OCI-LY7 (cell line): ENCODE data around the gene MAX.

Source experiments
- EZH2phosphoT487 ChIP-seq: fragments of 200-600 bp; sonication (generic); IDR thresholded peaks from 2 replicates; pipeline ENCODE4 v1.6.1; 2018; ENCODE audit warnings: low read depth, borderline replicate concordance, mild to moderate bottlenecking, mixed run types, antibody characterized with exemption, low read length, moderate library complexity, mixed read lengths
- TF ChIP-seq, protein P1 (sequence below): fragments of 200-600 bp; sonication (generic); conservative IDR thresholded peaks from 2 replicates; pipeline ENCODE4 v1.5.1; 2014; ENCODE audit warnings: mild to moderate bottlenecking, antibody characterized with exemption, low read length, moderate library complexity, mixed read lengths

DNA sequence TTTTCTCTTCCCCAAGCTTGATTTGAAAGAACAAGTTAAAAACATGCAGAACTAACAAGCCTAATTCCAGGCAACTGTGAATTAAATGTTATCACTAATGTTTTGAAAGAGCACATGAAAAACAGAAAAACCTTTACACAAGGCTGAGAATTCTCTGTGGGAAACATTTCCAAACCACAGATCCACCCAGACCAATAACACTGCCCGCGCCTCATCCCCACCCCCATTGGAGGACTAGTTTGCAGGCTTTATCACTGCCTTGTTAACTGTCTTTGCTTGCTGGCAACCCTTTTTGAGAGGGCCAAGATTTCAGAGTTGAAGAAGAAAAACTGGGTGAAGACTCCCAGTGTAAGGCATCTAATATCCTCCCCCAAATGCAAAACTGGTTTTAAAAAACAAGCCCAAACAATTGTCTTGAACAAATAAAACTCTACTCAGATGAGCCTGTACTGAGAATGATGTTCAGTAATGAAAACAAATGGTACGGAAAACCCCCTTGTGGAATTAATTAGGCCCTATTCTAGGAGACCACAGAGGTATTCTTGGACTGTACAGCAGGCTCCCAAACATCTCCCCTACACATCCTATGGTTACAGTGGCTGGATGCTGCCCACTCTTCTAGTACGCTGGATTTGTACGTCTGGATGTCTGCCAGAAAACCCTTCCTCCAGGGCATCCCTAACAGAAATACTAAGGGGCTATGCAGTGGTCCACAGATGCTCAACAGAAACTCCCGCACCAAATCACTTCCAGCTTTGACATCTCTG lies 5.8 kb downstream of the MAX start:
- TF ChIP-seq, protein P1, sequence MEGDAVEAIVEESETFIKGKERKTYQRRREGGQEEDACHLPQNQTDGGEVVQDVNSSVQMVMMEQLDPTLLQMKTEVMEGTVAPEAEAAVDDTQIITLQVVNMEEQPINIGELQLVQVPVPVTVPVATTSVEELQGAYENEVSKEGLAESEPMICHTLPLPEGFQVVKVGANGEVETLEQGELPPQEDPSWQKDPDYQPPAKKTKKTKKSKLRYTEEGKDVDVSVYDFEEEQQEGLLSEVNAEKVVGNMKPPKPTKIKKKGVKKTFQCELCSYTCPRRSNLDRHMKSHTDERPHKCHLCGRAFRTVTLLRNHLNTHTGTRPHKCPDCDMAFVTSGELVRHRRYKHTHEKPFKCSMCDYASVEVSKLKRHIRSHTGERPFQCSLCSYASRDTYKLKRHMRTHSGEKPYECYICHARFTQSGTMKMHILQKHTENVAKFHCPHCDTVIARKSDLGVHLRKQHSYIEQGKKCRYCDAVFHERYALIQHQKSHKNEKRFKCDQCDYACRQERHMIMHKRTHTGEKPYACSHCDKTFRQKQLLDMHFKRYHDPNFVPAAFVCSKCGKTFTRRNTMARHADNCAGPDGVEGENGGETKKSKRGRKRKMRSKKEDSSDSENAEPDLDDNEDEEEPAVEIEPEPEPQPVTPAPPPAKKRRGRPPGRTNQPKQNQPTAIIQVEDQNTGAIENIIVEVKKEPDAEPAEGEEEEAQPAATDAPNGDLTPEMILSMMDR: no peak
- TF ChIP-seq EZH2phosphoT487: no peak
